H7 (cell line): ENCODE data around the gene EXD3. TPM values are rescaled to one million over a fixed set of nuclear protein-coding genes. Genes with fewer than 3 reads are reported as not detected.

Experiments used
- total RNA-seq: library from RNA; depleted of rRNA; stranded (reverse); fragments of >200 nt; shearing (Covaris generic); gene quantifications from 2 replicates; pipeline ENCODE4 v1.2.3, GENCODE V29; 2014; rRNA removed

The EXD3 gene
- total RNA-seq, 1 experiment from 2014 or later = 7.0 TPM

Other genes starting within 250 kb of the EXD3 start
- 26.2 and 37.0 TPM in 2 replicates for gene ANAPC2, start 234.6 kb downstream of the EXD3 start, total RNA-seq
- gene SSNA1, start 234.5 kb downstream of the EXD3 start, total RNA-seq = 109 and 143 TPM in 2 replicates
- 19.3 and 23.3 TPM in 2 replicates for gene TPRN, start 222.4 kb downstream of the EXD3 start, total RNA-seq
- gene TMEM203, start 217.5 kb downstream of the EXD3 start, total RNA-seq = 59.1 and 62.3 TPM in 2 replicates
- gene NDOR1, start 217.5 kb downstream of the EXD3 start, total RNA-seq = 22.2 and 22.7 TPM in 2 replicates
- gene RNF208, start 200.9 kb downstream of the EXD3 start, total RNA-seq = 1.0 TPM in 2 replicates
- gene CYSRT1, start 198.0 kb downstream of the EXD3 start, total RNA-seq = 0.83 and 2.9 TPM in 2 replicates
- not detected in 2 replicates for gene RNF224, start 195.7 kb downstream of the EXD3 start, total RNA-seq
- 0.03 TPM in 1 of 2 replicates, not detected in the other for gene SLC34A3, start 192.3 kb downstream of the EXD3 start, total RNA-seq
- gene TUBB4B, start 181.9 kb downstream of the EXD3 start, total RNA-seq = 238 and 257 TPM in 2 replicates
- not detected in 2 replicates for gene STPG3, start 171.9 kb downstream of the EXD3 start, total RNA-seq
- 112 and 121 TPM in 2 replicates for gene NELFB, start 167.8 kb downstream of the EXD3 start, total RNA-seq
- gene TOR4A, start 145.4 kb downstream of the EXD3 start, total RNA-seq = 21.3 and 23.2 TPM in 2 replicates
- 27.7 and 34.8 TPM in 2 replicates for gene NRARP, start 120.9 kb downstream of the EXD3 start, total RNA-seq
- 0.78 and 1.0 TPM in 2 replicates for gene NOXA1, start 231 bp upstream of the EXD3 start, total RNA-seq
- gene ENTPD8, start 18.2 kb upstream of the EXD3 start, total RNA-seq = 0.55 and 0.76 TPM in 2 replicates
- 37.9 and 39.0 TPM in 2 replicates for gene NSMF, start 36.2 kb upstream of the EXD3 start, total RNA-seq
- gene PNPLA7, start 127.2 kb upstream of the EXD3 start, total RNA-seq = 0.07 and 0.14 TPM in 2 replicates
- gene MRPL41, start 128.7 kb upstream of the EXD3 start, total RNA-seq = 74.5 and 78.8 TPM in 2 replicates
- gene DPH7, start 155.8 kb upstream of the EXD3 start, total RNA-seq = 41.8 and 49.1 TPM in 2 replicates
- 66.3 and 92.1 TPM in 2 replicates for gene ZMYND19, start 167.3 kb upstream of the EXD3 start, total RNA-seq
- gene ARRDC1, start 182.5 kb upstream of the EXD3 start, total RNA-seq = 30.3 and 38.2 TPM in 2 replicates
- gene EHMT1, start 195.8 kb upstream of the EXD3 start, total RNA-seq = 89.6 and 97.1 TPM in 2 replicates